ENCODE data around the gene FBXL14.
A peak's percentile ranks its signal among the peaks of the same experiment; 100 is the strongest.
"Not testable (repeated sequence)": the region's sequence is repeated elsewhere in the genome, so short reads cannot be mapped to it uniquely, and the experiment has no call there.

Gene FBXL14

GRCh38 chr12:1614360-1614759 is 20.0 kb upstream of the FBXL14 start:
- no peak for TF ChIP-seq JUND (IDR thresholded peaks at IDR 0.05; ENCODE audit: low read depth)
- no peak for DNase-seq (ENCODE audit: low read depth in 1 of 2, low spot score in 1 of 2)
- in situ Hi-C loops (cut with HindIII; ENCODE audit: low pct_unique_long_range_greater_than_20kb, low sequenced_read_pairs): no loop called here

GRCh38 chr12:1613860-1614259 is 19.5 kb upstream of the FBXL14 start:
- no peak for DNase-seq (ENCODE audit: low read depth in 1 of 2, low spot score in 1 of 2)
- TF ChIP-seq JUND (IDR thresholded peaks at IDR 0.05; ENCODE audit: low read depth): no peak
- in situ Hi-C loops (cut with HindIII; ENCODE audit: low pct_unique_long_range_greater_than_20kb, low sequenced_read_pairs): no loop called here

DNA sequence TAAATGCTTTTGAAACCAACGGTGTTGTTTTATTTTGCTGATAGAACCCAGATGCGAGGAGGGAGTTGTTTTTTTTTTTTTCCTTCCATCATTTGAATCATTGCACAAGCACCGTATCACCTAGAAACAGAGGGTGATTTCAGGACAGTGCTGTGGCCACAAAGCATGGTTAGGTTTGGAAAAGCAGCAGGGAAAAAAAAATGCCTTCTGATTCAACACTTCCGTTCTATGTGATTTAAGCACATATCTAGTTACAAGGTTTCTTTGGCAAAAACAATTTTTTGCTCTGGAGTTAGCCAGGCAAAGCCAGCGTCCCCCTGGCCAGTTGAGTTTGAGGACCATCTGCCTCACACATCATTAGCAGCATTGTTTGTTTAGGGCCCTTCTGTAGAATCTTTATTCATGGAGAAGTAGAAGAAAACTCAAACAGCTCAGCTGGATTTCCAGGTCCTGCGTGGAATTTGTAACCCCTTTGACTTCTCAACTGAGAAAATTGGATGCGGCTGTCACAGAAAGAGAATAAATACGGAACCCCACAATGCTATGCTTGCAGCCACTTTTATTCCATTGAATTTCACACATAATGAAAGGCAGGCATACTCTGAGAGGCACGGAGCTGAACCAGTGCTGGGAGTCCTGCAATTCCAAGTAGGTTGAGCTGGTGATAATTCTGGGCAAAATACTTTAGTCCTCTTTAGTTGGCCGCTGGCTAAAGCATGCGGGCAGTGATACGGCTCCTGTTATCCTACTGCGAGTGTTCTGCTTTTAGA is 17.6 kb upstream of the FBXL14 start:
- no peak for TF ChIP-seq JUND (IDR thresholded peaks at IDR 0.05; ENCODE audit: low read depth)
- in situ Hi-C loops (cut with HindIII; ENCODE audit: low pct_unique_long_range_greater_than_20kb, low sequenced_read_pairs): no loop called here
- no peak for DNase-seq (ENCODE audit: low read depth in 1 of 2, low spot score in 1 of 2)

DNA sequence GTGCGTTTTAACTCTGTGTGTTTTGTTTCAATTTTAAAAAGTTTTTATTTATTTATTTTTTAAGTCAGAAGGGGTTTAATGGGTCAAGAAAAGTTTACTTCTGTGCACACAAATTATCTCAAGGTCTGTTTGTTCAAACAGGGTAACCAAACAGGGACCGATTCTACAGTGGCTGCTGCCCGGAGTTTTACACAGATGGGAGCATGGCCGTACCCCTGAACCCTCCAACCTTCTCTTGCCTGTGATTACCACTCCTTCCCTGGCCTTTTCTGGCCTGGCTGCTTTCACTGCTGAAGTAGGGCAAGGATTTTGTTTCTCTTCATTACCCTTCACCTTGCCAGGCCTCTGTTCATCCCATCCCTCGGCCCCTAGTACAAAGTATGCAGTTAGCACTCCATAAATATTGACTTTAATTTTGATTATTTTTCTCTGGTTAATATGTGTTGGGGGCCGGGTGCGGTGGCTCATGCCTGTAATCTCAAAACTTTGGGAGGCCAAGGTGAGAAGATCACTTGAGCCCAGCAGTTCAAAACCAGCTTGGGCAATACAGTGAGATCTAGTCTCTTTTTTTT is 15.8 kb upstream of the FBXL14 start:
- no peak for TF ChIP-seq JUND (IDR thresholded peaks at IDR 0.05; ENCODE audit: low read depth)
- in situ Hi-C loops (cut with HindIII; ENCODE audit: low pct_unique_long_range_greater_than_20kb, low sequenced_read_pairs): no loop called here
- DNase-seq (ENCODE audit: low read depth in 1 of 2, low spot score in 1 of 2): no peak

DNA sequence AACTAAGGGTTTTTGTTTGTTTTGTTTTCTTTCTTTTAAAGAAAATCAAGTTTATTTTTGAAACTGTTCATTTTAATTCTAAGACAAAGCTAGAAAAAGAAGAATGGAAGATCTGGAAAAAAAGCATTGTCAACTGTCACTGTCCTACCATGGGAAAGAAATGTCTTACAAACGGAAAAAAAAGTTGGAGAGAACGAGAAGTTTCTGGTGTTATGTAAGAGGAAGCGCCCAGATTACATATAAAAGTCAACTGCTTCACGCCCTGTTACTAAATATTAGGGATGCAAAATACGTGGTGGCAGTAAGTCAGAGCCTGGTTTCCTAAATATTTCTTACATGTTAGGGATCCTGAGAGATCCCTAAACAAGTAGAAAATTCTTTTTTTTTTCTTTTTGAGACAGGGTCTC is 14.3 kb upstream of the FBXL14 start:
- in situ Hi-C loops (cut with HindIII; ENCODE audit: low pct_unique_long_range_greater_than_20kb, low sequenced_read_pairs): no loop called here
- DNase-seq (ENCODE audit: low read depth in 1 of 2, low spot score in 1 of 2): no peak
- no peak for TF ChIP-seq JUND (IDR thresholded peaks at IDR 0.05; ENCODE audit: low read depth)

DNA sequence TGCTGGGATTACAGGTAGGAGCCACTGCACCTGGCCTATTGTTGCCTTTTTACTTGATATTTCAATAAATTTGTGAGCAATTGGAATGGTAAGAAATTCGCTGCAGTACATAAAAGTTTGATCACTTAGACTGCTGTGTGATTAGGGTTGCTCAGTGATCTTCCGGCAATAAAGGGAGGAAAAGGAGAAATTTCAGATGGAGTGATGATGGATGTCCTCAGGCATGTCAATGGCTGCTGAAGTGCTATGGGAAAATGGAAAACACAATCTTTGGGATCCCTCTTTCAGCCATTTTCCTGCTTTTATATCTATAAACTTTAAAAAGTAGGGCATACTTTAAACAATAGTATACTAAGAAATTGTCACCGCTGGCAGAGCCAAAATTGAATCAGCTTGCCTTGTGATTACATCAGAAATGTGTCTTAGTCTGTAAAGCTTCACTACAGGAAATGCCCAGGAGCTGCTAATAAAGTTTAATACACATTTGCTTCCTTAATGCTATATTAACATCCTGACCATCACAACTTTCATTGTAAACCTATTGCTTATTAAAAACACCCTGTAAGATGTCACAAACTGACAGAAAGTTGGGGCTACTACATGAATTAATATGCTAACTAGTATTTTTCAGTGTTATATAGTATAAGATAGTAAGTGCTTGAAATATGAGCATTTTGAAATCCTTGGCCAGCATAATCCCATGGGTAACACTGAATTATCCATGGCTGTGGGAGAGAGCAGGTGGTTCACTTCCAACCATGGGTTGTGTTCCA is 13.7 kb upstream of the FBXL14 start:
- in situ Hi-C loops (cut with HindIII; ENCODE audit: low pct_unique_long_range_greater_than_20kb, low sequenced_read_pairs): no loop called here
- no peak for TF ChIP-seq JUND (IDR thresholded peaks at IDR 0.05; ENCODE audit: low read depth)
- DNase-seq (ENCODE audit: low read depth in 1 of 2, low spot score in 1 of 2): no peak

GRCh38 chr12:1606021-1606622 is 11.7 kb upstream of the FBXL14 start:
- in situ Hi-C loops (cut with HindIII; ENCODE audit: low pct_unique_long_range_greater_than_20kb, low sequenced_read_pairs): no loop called here
- DNase-seq (ENCODE audit: low read depth in 1 of 2, low spot score in 1 of 2): peak in 1 of 2 experiments; percentile 68
- TF ChIP-seq JUND (IDR thresholded peaks at IDR 0.05; ENCODE audit: low read depth): no peak

DNA sequence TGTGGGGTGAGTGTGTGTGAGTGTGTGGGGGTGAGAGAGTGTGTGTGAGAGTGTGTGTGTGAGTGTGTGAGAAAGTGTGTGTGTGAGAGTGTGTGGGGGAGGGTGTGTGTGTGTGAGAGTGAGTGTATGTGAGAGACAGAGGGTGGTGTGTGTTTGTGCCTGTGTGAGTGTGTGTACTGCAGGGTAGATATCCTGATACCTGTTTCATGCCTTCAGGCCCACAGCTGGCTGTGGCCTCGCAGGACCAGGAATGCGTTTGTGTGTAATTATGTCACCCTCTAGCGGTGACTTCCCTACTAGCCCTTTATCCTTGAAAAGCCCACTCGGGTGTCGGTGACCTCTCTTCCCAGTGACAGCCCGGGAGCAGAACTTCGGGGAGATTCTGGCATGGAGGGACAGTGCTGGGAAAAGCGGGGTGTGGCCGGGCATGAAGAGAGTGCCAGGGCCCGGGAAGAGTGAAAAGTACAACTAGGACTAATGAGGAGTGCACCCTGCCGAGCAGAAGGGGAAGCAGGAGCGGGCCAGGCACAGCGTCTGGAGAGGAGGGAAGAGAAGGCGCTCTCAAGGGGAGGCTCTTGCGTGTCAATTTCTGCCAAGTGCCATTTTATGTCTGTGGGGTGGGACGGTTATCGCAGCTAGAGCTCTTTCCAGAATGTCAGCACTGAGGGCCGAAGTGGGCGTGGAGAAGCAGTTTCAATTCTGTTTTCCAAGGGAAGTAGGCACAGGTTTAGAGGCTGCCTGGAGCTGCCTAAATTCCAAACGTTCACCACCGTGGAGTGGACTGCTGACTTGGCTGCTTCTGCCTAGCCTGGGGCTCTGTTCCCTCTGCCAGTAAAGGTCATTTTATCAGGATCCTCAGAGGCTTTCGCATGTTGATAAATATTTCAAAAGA is 11.0 kb upstream of the FBXL14 start:
- in situ Hi-C loops (cut with HindIII; ENCODE audit: low pct_unique_long_range_greater_than_20kb, low sequenced_read_pairs): no loop called here
- peak; percentile 58 to 92 for DNase-seq (ENCODE audit: low read depth in 1 of 2, low spot score in 1 of 2)
- no peak for TF ChIP-seq JUND (IDR thresholded peaks at IDR 0.05; ENCODE audit: low read depth)

DNA sequence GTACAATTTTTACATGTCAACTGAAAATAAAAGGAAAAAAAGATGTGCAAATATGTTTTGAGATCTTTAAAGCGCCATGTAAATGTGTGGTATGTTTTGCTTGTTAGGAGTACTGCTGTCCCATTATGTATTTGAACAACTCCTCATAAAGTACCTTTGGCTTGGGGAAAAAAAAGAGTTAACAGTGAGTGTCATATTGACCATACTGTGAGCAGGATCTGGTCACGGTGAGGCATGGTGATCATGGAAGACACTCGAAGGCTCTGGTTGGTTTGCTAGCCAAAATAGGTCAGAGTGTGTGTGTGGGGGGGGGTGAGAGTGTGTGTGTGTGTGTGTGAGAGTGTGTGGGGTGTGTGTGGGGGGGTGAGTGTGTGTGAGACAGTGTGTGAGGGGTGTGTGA is 10.1 kb upstream of the FBXL14 start:
- in situ Hi-C loops (cut with HindIII; ENCODE audit: low pct_unique_long_range_greater_than_20kb, low sequenced_read_pairs): no loop called here
- TF ChIP-seq JUND (IDR thresholded peaks at IDR 0.05; ENCODE audit: low read depth): no peak

DNA sequence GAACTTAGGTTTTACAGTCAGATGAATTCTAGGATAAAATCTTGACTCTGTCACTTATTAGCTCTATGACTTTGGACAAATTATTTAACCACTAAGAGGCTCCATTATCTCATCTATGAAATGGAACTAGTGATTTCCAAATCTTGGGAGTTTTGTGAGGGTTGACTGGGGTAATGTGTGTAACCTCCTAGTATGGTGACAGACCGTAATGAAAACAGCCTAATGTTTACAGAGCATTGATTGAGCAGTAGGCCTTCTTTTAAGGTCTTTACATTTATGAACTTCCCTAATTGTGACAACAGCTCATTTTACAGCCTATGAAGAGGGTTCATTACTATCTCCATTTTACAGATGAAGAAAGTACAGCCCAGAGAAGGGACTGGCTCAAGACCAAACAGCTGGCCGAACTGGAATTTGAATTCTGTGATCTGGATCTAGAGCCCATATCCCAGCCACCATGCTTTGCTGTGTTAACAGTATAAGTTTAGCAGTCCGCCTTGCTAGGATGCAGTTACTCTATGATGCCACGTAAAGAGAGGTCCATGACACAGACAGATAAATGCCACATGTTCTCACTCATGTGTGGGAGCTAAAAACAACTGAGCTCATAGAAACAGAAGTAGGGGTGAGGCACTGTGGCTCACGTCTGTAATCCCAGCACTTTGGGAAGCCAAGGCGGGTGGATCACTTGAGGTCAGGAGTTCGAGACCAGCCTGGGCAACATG is 9.1 kb upstream of the FBXL14 start:
- no peak for TF ChIP-seq JUND (IDR thresholded peaks at IDR 0.05; ENCODE audit: low read depth)
- in situ Hi-C loops (cut with HindIII; ENCODE audit: low pct_unique_long_range_greater_than_20kb, low sequenced_read_pairs): no loop called here
- no peak for DNase-seq (ENCODE audit: low read depth in 1 of 2, low spot score in 1 of 2)

More for the DNA sequence above, 10.1 kb upstream of the FBXL14 start:
- DNase-seq (ENCODE audit: low read depth in 1 of 2, low spot score in 1 of 2): no peak

DNA sequence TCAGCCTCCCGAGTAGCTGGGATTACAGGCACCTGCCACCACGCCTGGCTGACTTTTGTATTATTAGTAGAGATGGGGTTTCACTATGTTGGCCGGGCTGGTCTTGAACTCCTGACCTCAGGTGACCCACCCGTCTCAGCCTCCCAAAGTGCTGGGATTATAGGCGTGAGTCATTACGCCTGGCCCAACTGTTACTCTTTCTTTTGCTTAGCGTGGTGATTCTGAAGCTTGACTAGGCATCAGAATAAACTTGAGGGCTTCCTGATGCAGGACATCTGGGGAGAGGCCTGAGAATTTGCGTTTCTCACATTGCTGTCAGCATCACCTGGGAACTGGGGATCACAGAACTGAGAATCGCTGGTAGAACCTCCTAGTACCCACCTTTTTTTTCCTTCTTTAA is 8.3 kb upstream of the FBXL14 start:
- in situ Hi-C loops (cut with HindIII; ENCODE audit: low pct_unique_long_range_greater_than_20kb, low sequenced_read_pairs); DNase-seq (ENCODE audit: low read depth in 1 of 2, low spot score in 1 of 2): not testable (repeated sequence)

Data from T47D (cell line).